HEK293 (cell line): ENCODE measurements around the gene MZT2A.
"Not testable (repeated sequence)": the region's sequence is repeated elsewhere in the genome, so short reads cannot be mapped to it uniquely, and the experiment has no call there.

Source experiments
- MYNN ChIP-seq: fragments of 450-650 bp; formaldehyde crosslinking; IDR thresholded peaks from 2 replicates; pipeline ENCODE4 v1.5.1; 2016; ENCODE audit warnings: missing biosample characterization, missing genetic modification characterization, borderline replicate concordance
- TCF7L2 ChIP-seq: IDR thresholded peaks from 2 replicates; pipeline ENCODE4 v1.6.1; 2011; ENCODE audit warnings: low read depth, mild to moderate bottlenecking, inconsistent platforms, low read length, moderate library complexity, borderline replicate concordance
- ZNF133 ChIP-seq: fragments of 450-650 bp; formaldehyde crosslinking; IDR thresholded peaks from 2 replicates; pipeline ENCODE4 v1.5.1; 2016; ENCODE audit warnings: missing biosample characterization, missing genetic modification characterization
- ZNF394 ChIP-seq: fragments of 450-650 bp; formaldehyde crosslinking; IDR thresholded peaks from 2 replicates; pipeline ENCODE4 v1.5.1; 2016; ENCODE audit warnings: missing biosample characterization, missing genetic modification characterization, mild to moderate bottlenecking, moderate library complexity, borderline replicate concordance
- ZNF416 ChIP-seq: fragments of 450-650 bp; formaldehyde crosslinking; IDR thresholded peaks from 2 replicates; pipeline ENCODE4 v1.5.1; 2016; ENCODE audit warnings: missing biosample characterization, missing genetic modification characterization
- ZNF514 ChIP-seq: fragments of 450-650 bp; formaldehyde crosslinking; IDR thresholded peaks from 2 replicates; pipeline ENCODE4 v1.5.1; 2016; ENCODE audit warnings: missing biosample characterization, missing genetic modification characterization
- ZNF76 ChIP-seq: fragments of 450-650 bp; formaldehyde crosslinking; IDR thresholded peaks from 2 replicates; pipeline ENCODE4; 2016; ENCODE audit warnings: low read depth, missing biosample characterization, missing genetic modification characterization, borderline replicate concordance
- ZNF777 ChIP-seq: fragments of 450-650 bp; formaldehyde crosslinking; IDR thresholded peaks from 2 replicates; pipeline ENCODE4 v1.5.1; 2017; ENCODE audit warnings: missing biosample characterization, missing genetic modification characterization, borderline replicate concordance
- ZNF785 ChIP-seq: fragments of 450-650 bp; formaldehyde crosslinking; IDR thresholded peaks from 2 replicates; pipeline ENCODE4 v1.5.1; 2016; ENCODE audit warnings: missing biosample characterization, missing genetic modification characterization
- TF ChIP-seq, protein P1 (sequence below): fragments of 450-650 bp; formaldehyde crosslinking; IDR thresholded peaks from 2 replicates; pipeline ENCODE4 v1.5.1; 2016; ENCODE audit warnings: missing biosample characterization, missing genetic modification characterization
- TF ChIP-seq, protein P2 (sequence below): fragments of 450-650 bp; formaldehyde crosslinking; IDR thresholded peaks from 2 replicates; pipeline ENCODE4 v1.5.1; 2016; ENCODE audit warnings: missing biosample characterization, missing genetic modification characterization
- TF ChIP-seq, protein P3 (sequence below): fragments of 450-650 bp; formaldehyde crosslinking; IDR thresholded peaks from 2 replicates; pipeline ENCODE4 v1.5.1; 2016; ENCODE audit warnings: missing biosample characterization, missing genetic modification characterization
- TF ChIP-seq, protein P4 (sequence below): fragments of 450-650 bp; formaldehyde crosslinking; IDR thresholded peaks from 2 replicates; pipeline ENCODE4 v1.5.1; 2016; ENCODE audit warnings: missing biosample characterization, missing genetic modification characterization

DNA sequence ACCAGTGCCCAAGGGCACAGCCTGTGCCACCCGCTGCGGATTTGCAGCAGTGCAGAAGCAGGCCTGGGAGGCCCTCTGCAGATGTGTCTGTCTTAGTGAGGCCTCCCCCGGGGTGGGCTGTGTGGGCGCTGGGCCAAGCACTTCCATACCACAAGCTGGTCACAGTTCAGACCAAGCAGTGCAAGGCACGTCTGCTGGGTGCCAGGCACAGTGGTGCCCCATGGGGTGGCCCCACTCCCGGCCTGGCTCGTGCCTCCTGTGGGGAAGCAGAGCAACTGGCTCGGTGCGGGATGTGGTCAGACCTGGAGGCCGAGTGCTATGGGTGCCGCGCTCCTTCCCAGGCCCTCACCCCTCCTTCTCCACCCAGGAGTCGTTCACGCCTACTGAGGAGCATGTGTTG is 23.0 kb upstream of the MZT2A start:
- TF ChIP-seq, protein P1, sequence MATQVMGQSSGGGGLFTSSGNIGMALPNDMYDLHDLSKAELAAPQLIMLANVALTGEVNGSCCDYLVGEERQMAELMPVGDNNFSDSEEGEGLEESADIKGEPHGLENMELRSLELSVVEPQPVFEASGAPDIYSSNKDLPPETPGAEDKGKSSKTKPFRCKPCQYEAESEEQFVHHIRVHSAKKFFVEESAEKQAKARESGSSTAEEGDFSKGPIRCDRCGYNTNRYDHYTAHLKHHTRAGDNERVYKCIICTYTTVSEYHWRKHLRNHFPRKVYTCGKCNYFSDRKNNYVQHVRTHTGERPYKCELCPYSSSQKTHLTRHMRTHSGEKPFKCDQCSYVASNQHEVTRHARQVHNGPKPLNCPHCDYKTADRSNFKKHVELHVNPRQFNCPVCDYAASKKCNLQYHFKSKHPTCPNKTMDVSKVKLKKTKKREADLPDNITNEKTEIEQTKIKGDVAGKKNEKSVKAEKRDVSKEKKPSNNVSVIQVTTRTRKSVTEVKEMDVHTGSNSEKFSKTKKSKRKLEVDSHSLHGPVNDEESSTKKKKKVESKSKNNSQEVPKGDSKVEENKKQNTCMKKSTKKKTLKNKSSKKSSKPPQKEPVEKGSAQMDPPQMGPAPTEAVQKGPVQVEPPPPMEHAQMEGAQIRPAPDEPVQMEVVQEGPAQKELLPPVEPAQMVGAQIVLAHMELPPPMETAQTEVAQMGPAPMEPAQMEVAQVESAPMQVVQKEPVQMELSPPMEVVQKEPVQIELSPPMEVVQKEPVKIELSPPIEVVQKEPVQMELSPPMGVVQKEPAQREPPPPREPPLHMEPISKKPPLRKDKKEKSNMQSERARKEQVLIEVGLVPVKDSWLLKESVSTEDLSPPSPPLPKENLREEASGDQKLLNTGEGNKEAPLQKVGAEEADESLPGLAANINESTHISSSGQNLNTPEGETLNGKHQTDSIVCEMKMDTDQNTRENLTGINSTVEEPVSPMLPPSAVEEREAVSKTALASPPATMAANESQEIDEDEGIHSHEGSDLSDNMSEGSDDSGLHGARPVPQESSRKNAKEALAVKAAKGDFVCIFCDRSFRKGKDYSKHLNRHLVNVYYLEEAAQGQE (tag by site-specific recombination) = not testable (repeated sequence)
- TF ChIP-seq, protein P2, sequence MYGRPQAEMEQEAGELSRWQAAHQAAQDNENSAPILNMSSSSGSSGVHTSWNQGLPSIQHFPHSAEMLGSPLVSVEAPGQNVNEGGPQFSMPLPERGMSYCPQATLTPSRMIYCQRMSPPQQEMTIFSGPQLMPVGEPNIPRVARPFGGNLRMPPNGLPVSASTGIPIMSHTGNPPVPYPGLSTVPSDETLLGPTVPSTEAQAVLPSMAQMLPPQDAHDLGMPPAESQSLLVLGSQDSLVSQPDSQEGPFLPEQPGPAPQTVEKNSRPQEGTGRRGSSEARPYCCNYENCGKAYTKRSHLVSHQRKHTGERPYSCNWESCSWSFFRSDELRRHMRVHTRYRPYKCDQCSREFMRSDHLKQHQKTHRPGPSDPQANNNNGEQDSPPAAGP (tag by site-specific recombination) = not testable (repeated sequence)
- TF ChIP-seq ZNF777; ZNF76 (tag by site-specific recombination); TCF7L2; MYNN (tag by site-specific recombination); ZNF416; ZNF394 (tag by site-specific recombination); ZNF133; ZNF514 (tag by site-specific recombination); ZNF785: not testable (repeated sequence)
- TF ChIP-seq, protein P3, sequence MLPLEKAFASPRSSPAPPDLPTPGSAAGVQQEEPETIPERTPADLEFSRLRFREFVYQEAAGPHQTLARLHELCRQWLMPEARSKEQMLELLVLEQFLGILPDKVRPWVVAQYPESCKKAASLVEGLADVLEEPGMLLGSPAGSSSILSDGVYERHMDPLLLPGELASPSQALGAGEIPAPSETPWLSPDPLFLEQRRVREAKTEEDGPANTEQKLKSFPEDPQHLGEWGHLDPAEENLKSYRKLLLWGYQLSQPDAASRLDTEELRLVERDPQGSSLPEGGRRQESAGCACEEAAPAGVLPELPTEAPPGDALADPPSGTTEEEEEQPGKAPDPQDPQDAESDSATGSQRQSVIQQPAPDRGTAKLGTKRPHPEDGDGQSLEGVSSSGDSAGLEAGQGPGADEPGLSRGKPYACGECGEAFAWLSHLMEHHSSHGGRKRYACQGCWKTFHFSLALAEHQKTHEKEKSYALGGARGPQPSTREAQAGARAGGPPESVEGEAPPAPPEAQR (tag by site-specific recombination) = not testable (repeated sequence)
- TF ChIP-seq, protein P4, sequence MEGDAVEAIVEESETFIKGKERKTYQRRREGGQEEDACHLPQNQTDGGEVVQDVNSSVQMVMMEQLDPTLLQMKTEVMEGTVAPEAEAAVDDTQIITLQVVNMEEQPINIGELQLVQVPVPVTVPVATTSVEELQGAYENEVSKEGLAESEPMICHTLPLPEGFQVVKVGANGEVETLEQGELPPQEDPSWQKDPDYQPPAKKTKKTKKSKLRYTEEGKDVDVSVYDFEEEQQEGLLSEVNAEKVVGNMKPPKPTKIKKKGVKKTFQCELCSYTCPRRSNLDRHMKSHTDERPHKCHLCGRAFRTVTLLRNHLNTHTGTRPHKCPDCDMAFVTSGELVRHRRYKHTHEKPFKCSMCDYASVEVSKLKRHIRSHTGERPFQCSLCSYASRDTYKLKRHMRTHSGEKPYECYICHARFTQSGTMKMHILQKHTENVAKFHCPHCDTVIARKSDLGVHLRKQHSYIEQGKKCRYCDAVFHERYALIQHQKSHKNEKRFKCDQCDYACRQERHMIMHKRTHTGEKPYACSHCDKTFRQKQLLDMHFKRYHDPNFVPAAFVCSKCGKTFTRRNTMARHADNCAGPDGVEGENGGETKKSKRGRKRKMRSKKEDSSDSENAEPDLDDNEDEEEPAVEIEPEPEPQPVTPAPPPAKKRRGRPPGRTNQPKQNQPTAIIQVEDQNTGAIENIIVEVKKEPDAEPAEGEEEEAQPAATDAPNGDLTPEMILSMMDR (tag by site-specific recombination) = not testable (repeated sequence)
